ENCODE measurements around the gene MYO16. TPM values are rescaled to one million over a fixed set of nuclear protein-coding genes. Genes with fewer than 3 reads are reported as not detected.

MYO16 gene
- total RNA-seq, 1 experiment from 2014 or later, result not detected

GRCh38 chr13:109144693-109145437 lies 515.5 kb downstream of the MYO16 start:
- no peak overlapping the region for H4K5ac ChIP-seq (ENCODE audit: insufficient read length, low read depth, low read length)

More at GRCh38 chr13:109144693-109145437, 515.5 kb downstream of the MYO16 start:
- no peak overlapping the region for H3K14ac ChIP-seq (ENCODE audit: insufficient read depth, low read length)
- no peak overlapping the region for H4K91ac ChIP-seq (ENCODE audit: insufficient read length, low read depth, low read length)
- no peak overlapping the region for H2AFZ ChIP-seq (ENCODE audit: low read length)
- Mint-ChIP-seq H3K4me1 (peaks cover 2 to 11% of the 10 kb centered on the region in 2 experiments), H3K36me3 (ENCODE audit: insufficient read depth in 1 of 3, low read depth in 3 of 3) (peaks cover 0 to 8% (median under 1%) of the 10 kb centered on the region in 3 experiments; a peak in 3 of 7 replicates), H3K27me3 (ENCODE audit: low read depth) (no peaks in the 10 kb centered on the region), H3K27ac (no peak overlapping the region), H3K4me3 (no peak overlapping the region), H3K9me3 (peaks cover 4 to 6% of the 10 kb centered on the region in 2 experiments)
- H3K9me3 ChIP-seq (ENCODE audit: control insufficient read depth, low read depth, low read length), result no peaks in the 10 kb centered on the region
- no peak overlapping the region for H3K56ac ChIP-seq (ENCODE audit: insufficient read length, low read depth, low read length)
- no peak overlapping the region for H3K18ac ChIP-seq (ENCODE audit: insufficient read length, low read depth, low read length)
- H4K8ac ChIP-seq (replicated peaks; ENCODE audit: insufficient read length, low read depth, low read length), result no peak overlapping the region
- no peak overlapping the region for H2BK120ac ChIP-seq (ENCODE audit: low read depth, low read length, poor library complexity, severe bottlenecking)
- no peaks in the 10 kb centered on the region for H3K79me2 ChIP-seq (ENCODE audit: insufficient read depth, low read length)
- H3K4ac ChIP-seq (ENCODE audit: low read depth, low read length), result no peak overlapping the region
- no peak overlapping the region for H2BK12ac ChIP-seq (ENCODE audit: insufficient read length, low read depth, low read length)
- H2BK5ac ChIP-seq (ENCODE audit: insufficient read length, low read length), result no peak overlapping the region
- no peak overlapping the region for H3T11ph ChIP-seq (ENCODE audit: low read length)
- DNase-seq, result no peak
- no CpG with 5 or more reads among the region's 5 CpGs for WGBS (ENCODE audit: extremely low coverage, insufficient read length, low lambda C conversion rate)
- H2AK5ac ChIP-seq (ENCODE audit: insufficient read length, low read length), result no peak overlapping the region
- no peaks in the 10 kb centered on the region for H3K23me2 ChIP-seq (ENCODE audit: insufficient read length, low read depth, low read length, poor library complexity, severe bottlenecking)
- no peak overlapping the region for H2BK20ac ChIP-seq (ENCODE audit: low read depth, low read length, poor library complexity, severe bottlenecking)
- H3K27me3 ChIP-seq (ENCODE audit: insufficient read depth, low read length), result no peaks in the 10 kb centered on the region
- H3K27ac ChIP-seq (ENCODE audit: insufficient read length, low read depth, low read length), result no peak overlapping the region
- no peak overlapping the region for H3K23ac ChIP-seq (ENCODE audit: insufficient read length, low read depth, low read length)
- no peak overlapping the region for H3K4me2 ChIP-seq (ENCODE audit: insufficient read depth, insufficient read length, low read length)
- no peaks in the 10 kb centered on the region for H4K20me1 ChIP-seq (ENCODE audit: control insufficient read depth, insufficient read depth, insufficient read length)
- no peak overlapping the region for H3K9ac ChIP-seq (ENCODE audit: extremely low read depth, insufficient read length, low read length)
- TF ChIP-seq CTCF (conservative IDR thresholded peaks at IDR 0.05), result no peak
- H3K79me1 ChIP-seq (ENCODE audit: insufficient read depth, low read depth, low read length, poor library complexity, severe bottlenecking), result no peaks in the 10 kb centered on the region
- H3K4me1 ChIP-seq (ENCODE audit: insufficient read depth, low read length), result no peaks in the 10 kb centered on the region
- H2BK15ac ChIP-seq (ENCODE audit: low read depth, low read length), result no peak overlapping the region
